ENCODE measurements around the gene DLGAP1. TPM values are rescaled to one million over a fixed set of nuclear protein-coding genes. Genes with fewer than 3 reads are reported as not detected.
A peak's percentile ranks its signal among the peaks of the same experiment; 100 is the strongest.

Gene DLGAP1
- total RNA-seq, 1 experiment from 2014 or later = 23.0 TPM

GRCh38 chr18:4233468-4233867 lies 221.6 kb downstream of the DLGAP1 start:
- peaks cover 52% of the 10 kb centered on the region for H3K27me3 Mint-ChIP-seq (ENCODE audit: low read depth)

GRCh38 chr18:4232656-4233055 lies 222.5 kb downstream of the DLGAP1 start:
- CTCF ChIA-PET = no interaction called here
- Mint-ChIP-seq H3K9me3 (peaks cover 15% of the 10 kb centered on the region), H3K4me1 (peaks cover 60% of the 10 kb centered on the region), H3K27me3 (ENCODE audit: low read depth) (peaks cover 44% of the 10 kb centered on the region), H3K27ac (0 out of 2 replicates have a peak overlapping the region, but pooled peaks have one; percentile 26), H3K36me3 (peaks cover 7% of the 10 kb centered on the region; the same call in 1 of the 2 replicates), H3K4me3 (no peak overlapping the region)
- no peak for TF ChIP-seq ZNF317 (CRISPR knock-in tag; IDR thresholded peaks at IDR 0.05; ENCODE audit: borderline replicate concordance, low read depth)
- POLR2A ChIA-PET = no interaction called here
- DNase-seq (ENCODE audit: low spot score) (no peak), ATAC-seq (peak; percentile 57)

More at GRCh38 chr18:4233468-4233867, 221.6 kb downstream of the DLGAP1 start:
- TF ChIP-seq STAT6 (CRISPR knock-in tag; conservative IDR thresholded peaks at IDR 0.05; ENCODE audit: low read depth) (no peak), JUN (CRISPR knock-in tag; IDR thresholded peaks at IDR 0.05) (no peak), KAT7 (CRISPR knock-in tag; IDR thresholded peaks at IDR 0.05; ENCODE audit: borderline replicate concordance) (no peak), CBFB (CRISPR knock-in tag; IDR thresholded peaks at IDR 0.05; ENCODE audit: low read depth) (no peak), EMX1 (CRISPR knock-in tag; IDR thresholded peaks at IDR 0.05) (no peak), ZNF512 (CRISPR knock-in tag; IDR thresholded peaks at IDR 0.05; ENCODE audit: borderline replicate concordance) (no peak)
- peaks cover 68% of the 10 kb centered on the region for H3K4me1 Mint-ChIP-seq
- POLR2A ChIA-PET = no interaction called here
- H3K4me3 Mint-ChIP-seq = peak overlapping the region; percentile 20
- no peak for DNase-seq (ENCODE audit: low spot score)
- CTCF ChIA-PET = interaction anchor here (1.3 kb wide), 1 partner anchor 51 kb away, joined by 3 read pairs; no protein-coding TSS in a partner anchor
- no peak overlapping the region for H3K27ac Mint-ChIP-seq
- H3K9me3 Mint-ChIP-seq = peaks cover 13% of the 10 kb centered on the region
- peaks cover 7% of the 10 kb centered on the region; the same call in 1 of the 2 replicates for H3K36me3 Mint-ChIP-seq
- ATAC-seq = no peak

- CTCF ChIA-PET = interaction anchor here (0.9 to 1.2 kb wide), 2 partner anchors 49 to 125 kb away, joined by 3 to 4 read pairs; no protein-coding TSS in a partner anchor
- Mint-ChIP-seq H3K36me3 (peaks cover 7% of the 10 kb centered on the region; the same call in 1 of the 2 replicates), H3K27me3 (ENCODE audit: low read depth) (peaks cover 30% of the 10 kb centered on the region), H3K4me1 (peaks cover 46% of the 10 kb centered on the region), H3K4me3 (no peak overlapping the region), H3K9me3 (peaks cover 15% of the 10 kb centered on the region), H3K27ac (no peak overlapping the region)
- POLR2A ChIA-PET = no interaction called here
- peak; percentile 51 for ATAC-seq
- no peak for DNase-seq (ENCODE audit: low spot score)
- TF ChIP-seq CBFB (CRISPR knock-in tag; IDR thresholded peaks at IDR 0.05; ENCODE audit: low read depth) (no peak), ESRRA (CRISPR knock-in tag; IDR thresholded peaks at IDR 0.05; ENCODE audit: borderline replicate concordance) (no peak), CDX4 (CRISPR knock-in tag; IDR thresholded peaks at IDR 0.05; ENCODE audit: borderline replicate concordance) (no peak), CREM (CRISPR knock-in tag; IDR thresholded peaks at IDR 0.05) (no peak), ZNF281 (CRISPR knock-in tag; IDR thresholded peaks at IDR 0.05) (no peak), ZNF671 (CRISPR knock-in tag; IDR thresholded peaks at IDR 0.05) (no peak), ZSCAN18 (CRISPR knock-in tag; IDR thresholded peaks at IDR 0.05) (no peak), SP1 (CRISPR knock-in tag; conservative IDR thresholded peaks at IDR 0.05) (no peak), IRF1 (CRISPR knock-in tag; IDR thresholded peaks at IDR 0.05) (no peak), MXD4 (CRISPR knock-in tag; IDR thresholded peaks at IDR 0.05; ENCODE audit: borderline replicate concordance) (no peak), NR2C2 (CRISPR knock-in tag; IDR thresholded peaks at IDR 0.05) (no peak), TEAD1 (CRISPR knock-in tag; IDR thresholded peaks at IDR 0.05) (no peak), FOXK1 (CRISPR knock-in tag; IDR thresholded peaks at IDR 0.05) (no peak), ATF3 (CRISPR knock-in tag; conservative IDR thresholded peaks at IDR 0.05) (no peak), TP53 (CRISPR knock-in tag; IDR thresholded peaks at IDR 0.05) (no peak)
Measured at GRCh38 chr18:4231260-4231659, 223.8 kb downstream of the DLGAP1 start.

Data from WTC11 (cell line).